Dermis lymphatic vessel endothelial cell (primary cell): ENCODE results near the gene PUS10. TPM values are rescaled to one million over a fixed set of nuclear protein-coding genes. Genes with fewer than 3 reads are reported as not detected.

ENCODE experiments used
- total RNA-seq: library from RNA; depleted of rRNA; stranded (reverse); fragments of >200 nt; gene quantifications from 2 replicates; pipeline ENCODE4 v1.2.1, GENCODE V29; 2014

PUS10 gene
- 6.3 and 12.1 TPM in 2 replicates for total RNA-seq

GRCh38 chr2:61017556-61018317 is at the start of gene PUS10, which contains the start of gene PEX13:
Gene PUS10, minus strand, starts transcription at chr2:61018255. Its CDS starts 6,365 bp downstream, at chr2:61011890.
Gene PEX13, plus strand, starts transcription at chr2:61017720. Its CDS starts 40 bp downstream, at chr2:61017760.

GRCh38 chr2:61065714-61066709 is 48.0 kb upstream of the PUS10 start, which contains the start of gene SANBR:
Gene SANBR, plus strand, starts transcription at chr2:61065871. Its CDS starts 4,480 bp downstream, at chr2:61070351.

Other genes with a start within 250 kb of the PUS10 start
- gene REL, start 136.7 kb downstream of the PUS10 start, total RNA-seq = 21.2 and 24.5 TPM in 2 replicates
- 44.1 and 52.7 TPM in 2 replicates for gene PEX13, start 535 bp downstream of the PUS10 start, total RNA-seq
- gene SANBR, start 47.6 kb upstream of the PUS10 start, total RNA-seq = 13.0 and 14.0 TPM in 2 replicates
- gene C2orf74, start 143.9 kb upstream of the PUS10 start, total RNA-seq = 11.5 and 12.9 TPM in 2 replicates